GM12874 (cell line): ENCODE results near the gene SYT13.

Experiments
- TF ChIP-seq, protein P1 (sequence below): IDR thresholded peaks from 2 replicates; pipeline ENCODE4 v1.5.1; 2011; ENCODE audit warnings: low read depth, mild to moderate bottlenecking, control low read depth, low read length, moderate library complexity; ENCODE audit not compliant: insufficient read depth

The SYT13 gene

DNA sequence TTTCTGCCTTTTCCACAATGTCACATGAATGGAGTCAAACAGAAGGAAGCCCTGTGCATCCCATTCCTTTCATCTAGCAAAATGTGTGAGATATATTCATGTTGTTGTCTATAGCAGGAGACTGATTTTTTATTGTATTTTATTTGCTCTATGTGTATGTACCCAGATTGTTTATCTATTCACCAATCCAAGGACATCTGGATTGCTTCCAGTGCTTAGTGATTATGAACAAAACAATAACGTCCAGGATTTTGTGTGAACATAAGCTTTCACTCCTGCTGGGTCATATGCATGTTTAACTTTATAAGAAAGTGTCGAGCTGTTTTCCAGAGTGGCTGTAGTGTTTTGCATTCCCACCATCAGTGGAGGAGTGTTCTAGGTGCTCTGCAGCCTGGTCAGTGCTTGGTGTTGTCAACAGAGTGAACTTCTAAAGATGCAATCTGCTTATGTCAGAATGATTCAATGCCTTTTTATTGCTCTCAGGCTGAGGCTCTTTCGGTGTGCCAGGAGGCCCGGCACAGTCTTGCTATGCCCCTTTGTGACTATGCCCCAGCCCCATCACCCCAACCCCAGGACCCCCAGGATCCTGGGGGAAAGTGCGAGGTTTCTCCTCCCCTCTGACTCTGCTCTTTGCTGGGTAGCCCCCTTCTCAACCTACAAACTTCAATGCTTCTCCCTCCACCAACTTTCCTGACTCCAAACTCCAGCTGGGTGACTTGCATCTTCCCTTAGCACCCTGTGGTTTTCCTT, 19.9 kb upstream of the SYT13 start:
- TF ChIP-seq, protein P1, sequence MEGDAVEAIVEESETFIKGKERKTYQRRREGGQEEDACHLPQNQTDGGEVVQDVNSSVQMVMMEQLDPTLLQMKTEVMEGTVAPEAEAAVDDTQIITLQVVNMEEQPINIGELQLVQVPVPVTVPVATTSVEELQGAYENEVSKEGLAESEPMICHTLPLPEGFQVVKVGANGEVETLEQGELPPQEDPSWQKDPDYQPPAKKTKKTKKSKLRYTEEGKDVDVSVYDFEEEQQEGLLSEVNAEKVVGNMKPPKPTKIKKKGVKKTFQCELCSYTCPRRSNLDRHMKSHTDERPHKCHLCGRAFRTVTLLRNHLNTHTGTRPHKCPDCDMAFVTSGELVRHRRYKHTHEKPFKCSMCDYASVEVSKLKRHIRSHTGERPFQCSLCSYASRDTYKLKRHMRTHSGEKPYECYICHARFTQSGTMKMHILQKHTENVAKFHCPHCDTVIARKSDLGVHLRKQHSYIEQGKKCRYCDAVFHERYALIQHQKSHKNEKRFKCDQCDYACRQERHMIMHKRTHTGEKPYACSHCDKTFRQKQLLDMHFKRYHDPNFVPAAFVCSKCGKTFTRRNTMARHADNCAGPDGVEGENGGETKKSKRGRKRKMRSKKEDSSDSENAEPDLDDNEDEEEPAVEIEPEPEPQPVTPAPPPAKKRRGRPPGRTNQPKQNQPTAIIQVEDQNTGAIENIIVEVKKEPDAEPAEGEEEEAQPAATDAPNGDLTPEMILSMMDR: no peak

DNA sequence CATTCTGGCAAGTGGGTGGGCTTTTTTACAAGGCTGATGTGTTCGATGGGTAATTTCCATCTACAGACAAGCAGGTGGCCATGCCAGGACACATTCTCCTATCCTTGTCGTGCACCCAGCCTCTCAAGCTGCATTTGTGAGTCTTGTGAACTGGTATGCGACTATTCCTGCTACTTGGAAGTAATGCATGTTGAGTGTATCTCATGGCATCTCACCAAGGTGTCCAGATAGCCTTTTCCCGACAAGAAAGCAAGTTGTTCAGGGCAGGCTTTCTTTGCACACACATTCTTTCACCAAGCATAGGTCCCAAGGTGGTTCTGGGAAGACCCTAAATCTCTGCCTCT, 18.8 kb upstream of the SYT13 start:
- TF ChIP-seq, protein P1: no peak

DNA sequence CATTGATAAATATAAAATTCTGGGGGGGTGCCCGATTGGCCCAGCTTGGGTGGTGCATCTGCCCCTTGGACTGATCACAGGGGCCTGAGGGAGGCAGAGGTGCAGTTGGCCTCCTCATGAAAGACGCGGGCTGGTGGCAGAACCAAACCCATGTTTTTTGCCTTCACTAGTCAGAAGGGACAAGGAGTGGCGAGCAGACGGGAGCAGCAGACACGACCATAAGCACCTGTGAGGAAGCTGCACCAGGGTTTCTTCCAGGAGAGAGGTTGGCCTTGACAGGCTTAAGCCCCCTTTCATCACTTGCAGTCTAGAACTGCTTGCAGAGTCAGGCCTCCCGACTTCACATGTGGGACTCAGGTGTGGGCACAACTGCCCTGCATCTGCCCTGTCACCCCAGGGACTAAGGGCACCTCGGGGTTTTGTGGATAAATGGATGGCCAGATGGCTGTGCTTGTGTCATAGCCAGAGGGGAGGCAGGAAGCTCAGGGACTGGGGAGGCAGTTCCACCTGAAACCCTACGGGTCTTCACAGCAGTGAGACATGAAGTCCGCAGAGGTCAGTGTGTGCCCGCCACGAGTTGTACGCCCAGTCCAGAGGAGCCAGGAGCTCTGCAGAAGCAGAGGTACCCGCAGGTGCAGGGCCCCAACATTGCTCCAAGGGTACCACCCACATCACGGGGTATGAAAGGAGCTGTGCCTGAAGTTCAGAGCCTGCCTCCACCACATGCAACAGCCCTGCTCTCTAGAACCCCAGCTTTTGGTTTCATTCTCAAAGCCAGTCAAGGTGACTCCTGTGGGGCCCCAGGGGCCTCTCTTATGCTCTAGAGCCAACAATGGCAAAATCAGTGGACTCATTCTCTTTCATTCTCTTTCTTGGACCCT, 18.2 kb upstream of the SYT13 start:
- TF ChIP-seq, protein P1: no peak

DNA sequence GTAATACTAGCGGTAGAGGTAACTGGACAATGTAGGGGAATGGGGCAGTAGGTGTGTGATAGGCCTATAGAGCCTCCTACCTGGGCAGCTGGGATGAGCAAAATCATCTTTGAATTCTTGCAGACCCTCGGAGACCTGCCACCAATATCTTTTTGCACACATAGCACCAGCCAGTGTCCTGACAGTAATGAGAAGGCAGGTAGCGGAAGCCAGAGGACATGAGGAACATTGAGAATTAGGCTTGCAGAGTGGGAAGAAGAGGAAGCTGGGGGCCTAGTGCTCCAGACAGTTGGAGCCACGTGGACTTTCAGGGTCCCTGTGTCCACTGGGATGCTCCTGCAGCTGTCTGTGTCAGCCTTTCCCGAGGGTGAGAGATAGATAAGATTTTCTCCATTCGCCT, 17.2 kb upstream of the SYT13 start:
- TF ChIP-seq, protein P1: no peak

DNA sequence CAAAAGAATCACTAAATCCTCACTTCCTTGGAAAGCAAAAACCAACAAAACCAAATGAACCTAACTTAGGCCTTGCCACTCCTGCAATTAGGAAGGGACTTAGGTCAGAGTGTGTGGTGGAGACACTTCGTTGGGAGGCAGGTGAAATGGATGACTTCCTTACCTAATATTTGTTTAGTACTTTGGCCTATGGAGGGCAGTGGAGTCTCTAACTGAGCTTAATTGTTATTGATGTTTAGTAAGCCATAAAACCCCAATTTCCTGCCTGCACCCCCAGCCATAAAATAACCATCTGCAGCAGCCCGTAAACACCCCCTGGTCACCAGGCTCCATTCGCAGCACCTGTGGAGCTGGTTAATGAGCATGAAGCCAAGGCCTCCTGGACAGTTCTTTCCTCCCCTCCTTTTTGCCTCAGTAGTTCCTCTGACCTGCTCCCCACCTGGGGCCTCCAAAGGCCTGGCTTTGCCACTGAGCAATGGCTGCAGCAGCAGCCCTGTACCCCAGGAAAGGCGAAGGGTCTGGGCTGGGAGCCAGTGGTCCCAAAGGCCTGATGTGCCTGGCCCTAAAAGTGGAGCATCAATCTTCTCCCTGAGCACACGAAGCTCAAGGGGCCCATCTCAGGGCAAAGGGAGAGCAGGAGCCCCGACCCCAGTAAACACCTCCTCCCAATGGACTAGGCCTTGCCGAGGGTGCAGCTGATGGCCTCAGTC, 15.6 kb upstream of the SYT13 start:
- TF ChIP-seq, protein P1: no peak

DNA sequence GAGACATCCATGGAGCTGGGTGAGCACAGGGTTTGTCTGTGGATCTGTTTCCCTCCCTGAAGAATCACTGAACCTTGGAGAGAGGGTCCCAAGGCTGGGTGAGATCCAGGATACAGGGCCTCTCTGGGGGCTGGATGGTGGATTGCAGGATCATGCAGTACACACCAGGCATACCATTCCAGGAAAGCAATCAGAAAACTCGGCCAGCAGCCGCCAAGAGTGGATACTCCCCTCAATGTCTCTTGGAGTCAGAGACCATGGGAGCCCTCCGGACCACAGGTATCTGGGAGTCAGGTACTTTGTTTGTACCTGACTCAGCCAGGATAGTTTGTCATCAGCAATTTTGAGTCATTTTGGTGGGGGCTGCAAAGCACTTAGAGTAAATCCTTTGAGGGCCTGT, 14.6 kb upstream of the SYT13 start:
- TF ChIP-seq, protein P1: no peak

DNA sequence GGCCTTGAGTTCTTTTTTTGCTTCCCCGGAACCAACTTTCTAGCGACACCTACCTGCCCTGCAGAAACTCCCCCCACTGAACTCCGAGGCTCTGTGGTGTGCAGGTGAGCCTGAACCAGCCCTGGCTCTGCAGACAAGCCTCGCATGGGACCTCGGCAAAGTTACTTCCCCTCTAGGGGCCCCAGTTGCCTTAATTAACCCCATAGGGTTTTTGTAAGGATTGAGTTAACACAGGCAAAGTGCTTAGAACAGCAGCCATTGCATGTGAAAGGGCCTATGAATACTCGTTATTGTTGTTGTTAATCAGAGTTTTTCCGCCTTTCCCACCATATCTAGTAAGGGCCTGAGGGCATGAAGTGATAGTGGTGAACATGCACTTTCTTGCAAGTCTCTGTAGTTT, 12.6 kb upstream of the SYT13 start:
- TF ChIP-seq, protein P1: no peak
